Parathyroid adenoma (tissue), 2 donors: ENCODE data around the gene BRD4.
"Not testable (repeated sequence)": the region's sequence is repeated elsewhere in the genome, so short reads cannot be mapped to it uniquely, and the experiment has no call there.

ENCODE experiments used
- H2AFZ ChIP-seq: fragments of 300-600 bp; sonication (generic); one replicate; pipeline ENCODE4 v1.7.0; 2017; ENCODE audit warnings: antibody characterized with exemption, mild to moderate bottlenecking
- H3K27ac ChIP-seq: fragments of 300-600 bp; sonication (generic); one replicate; pipeline ENCODE4 v1.7.0; 2017
- H3K27me3 ChIP-seq: fragments of 300-600 bp; sonication (generic); one replicate; pipeline ENCODE4 v1.7.0; 2017; ENCODE audit warnings: low read length; ENCODE audit not compliant: control insufficient read depth, insufficient read depth
- H3K36me3 ChIP-seq: fragments of 300-600 bp; sonication (generic); one replicate; pipeline ENCODE4 v1.7.0; 2017; ENCODE audit warnings: low read length; ENCODE audit not compliant: control insufficient read depth, insufficient read depth
- H3K4me1 ChIP-seq: fragments of 300-600 bp; sonication (generic); one replicate; pipeline ENCODE4 v1.7.0; 2017; ENCODE audit warnings: control low read depth
- H3K4me2 ChIP-seq: fragments of 300-600 bp; sonication (generic); one replicate; pipeline ENCODE4 v1.7.0; 2017; ENCODE audit warnings: low read length
- H3K4me3 ChIP-seq: fragments of 300-600 bp; sonication (generic); one replicate; pipeline ENCODE4 v1.7.0; 2017; ENCODE audit warnings: low read depth, low read length
- H3K79me2 ChIP-seq: fragments of 300-600 bp; sonication (generic); one replicate; pipeline ENCODE4 v1.7.0; 2017; ENCODE audit warnings: control low read depth
- H3K9ac ChIP-seq: fragments of 300-600 bp; sonication (generic); one replicate; pipeline ENCODE4 v1.7.0; 2017; ENCODE audit warnings: mild to moderate bottlenecking
- H3K9me3 ChIP-seq: fragments of 300-600 bp; sonication (generic); one replicate; pipeline ENCODE4 v1.7.0; 2017; ENCODE audit warnings: low read length; ENCODE audit not compliant: control insufficient read depth
- TF ChIP-seq, protein P1 (sequence below): fragments of 300-600 bp; sonication (generic); IDR thresholded peaks from one replicate; pipeline ENCODE4 v1.7.0; 2017; ENCODE audit warnings: antibody characterized with exemption, mild to moderate bottlenecking
- donor health status: primary hyperparathyroidism.

The BRD4 gene

DNA sequence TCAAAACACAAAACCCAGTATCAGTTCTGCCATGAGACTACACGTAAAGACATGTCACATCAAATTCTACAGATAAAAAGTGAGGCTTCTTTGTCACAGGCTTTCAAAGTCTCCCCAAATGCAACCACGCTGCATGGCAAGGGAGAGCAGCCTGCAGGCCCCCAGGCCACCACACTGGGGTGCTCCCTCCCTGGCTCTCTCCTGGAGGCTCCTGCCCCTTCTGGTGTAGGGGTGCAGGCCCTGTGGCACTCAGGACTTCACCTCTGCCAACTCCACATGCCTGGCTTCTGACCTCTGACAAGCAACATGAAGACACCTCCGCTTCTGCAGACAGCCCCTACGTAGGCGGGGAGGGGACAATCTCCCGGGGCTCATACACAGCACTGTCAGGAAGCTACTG, 32.9 kb upstream of the BRD4 start:
- Histone ChIP-seq H3K9ac (no peak overlapping the region), H3K79me2 (peaks cover 14% of the 10 kb centered on the region), H3K27ac (no peak overlapping the region), H3K27me3 (no peaks in the 10 kb centered on the region), H3K4me2 (no peak overlapping the region), H3K4me1 (no peaks in the 10 kb centered on the region), H3K36me3 (no peaks in the 10 kb centered on the region), H3K9me3 (no peaks in the 10 kb centered on the region), H3K4me3 (no peak overlapping the region), H2AFZ (no peak overlapping the region)
- TF ChIP-seq, protein P1, sequence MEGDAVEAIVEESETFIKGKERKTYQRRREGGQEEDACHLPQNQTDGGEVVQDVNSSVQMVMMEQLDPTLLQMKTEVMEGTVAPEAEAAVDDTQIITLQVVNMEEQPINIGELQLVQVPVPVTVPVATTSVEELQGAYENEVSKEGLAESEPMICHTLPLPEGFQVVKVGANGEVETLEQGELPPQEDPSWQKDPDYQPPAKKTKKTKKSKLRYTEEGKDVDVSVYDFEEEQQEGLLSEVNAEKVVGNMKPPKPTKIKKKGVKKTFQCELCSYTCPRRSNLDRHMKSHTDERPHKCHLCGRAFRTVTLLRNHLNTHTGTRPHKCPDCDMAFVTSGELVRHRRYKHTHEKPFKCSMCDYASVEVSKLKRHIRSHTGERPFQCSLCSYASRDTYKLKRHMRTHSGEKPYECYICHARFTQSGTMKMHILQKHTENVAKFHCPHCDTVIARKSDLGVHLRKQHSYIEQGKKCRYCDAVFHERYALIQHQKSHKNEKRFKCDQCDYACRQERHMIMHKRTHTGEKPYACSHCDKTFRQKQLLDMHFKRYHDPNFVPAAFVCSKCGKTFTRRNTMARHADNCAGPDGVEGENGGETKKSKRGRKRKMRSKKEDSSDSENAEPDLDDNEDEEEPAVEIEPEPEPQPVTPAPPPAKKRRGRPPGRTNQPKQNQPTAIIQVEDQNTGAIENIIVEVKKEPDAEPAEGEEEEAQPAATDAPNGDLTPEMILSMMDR: no peak

DNA sequence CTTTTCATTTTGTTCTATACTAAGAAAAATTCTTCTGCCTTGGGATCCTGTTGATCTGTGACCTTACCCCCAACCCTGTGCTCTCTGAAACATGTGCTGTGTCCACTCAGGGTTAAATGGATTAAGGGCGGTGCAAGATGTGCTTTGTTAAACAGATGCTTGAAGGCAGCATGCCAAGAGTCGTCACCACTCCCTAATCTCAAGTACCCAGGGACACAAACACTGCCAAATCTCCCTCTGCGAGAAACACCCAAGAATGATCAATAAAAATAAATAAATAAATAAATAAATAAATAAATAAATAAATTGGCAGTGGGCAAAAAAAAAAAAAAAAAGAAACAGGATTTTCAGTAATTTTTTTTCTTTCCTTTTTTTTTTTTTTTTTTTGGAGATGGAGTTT, 31.5 kb upstream of the BRD4 start:
- not testable (repeated sequence) for H2AFZ ChIP-seq, H3K4me1 ChIP-seq, H3K36me3 ChIP-seq, H3K27me3 ChIP-seq, H3K27ac ChIP-seq, H3K9ac ChIP-seq, H3K9me3 ChIP-seq, H3K4me2 ChIP-seq, H3K4me3 ChIP-seq
- H3K79me2 ChIP-seq: peaks cover 11% of the 10 kb centered on the region

DNA sequence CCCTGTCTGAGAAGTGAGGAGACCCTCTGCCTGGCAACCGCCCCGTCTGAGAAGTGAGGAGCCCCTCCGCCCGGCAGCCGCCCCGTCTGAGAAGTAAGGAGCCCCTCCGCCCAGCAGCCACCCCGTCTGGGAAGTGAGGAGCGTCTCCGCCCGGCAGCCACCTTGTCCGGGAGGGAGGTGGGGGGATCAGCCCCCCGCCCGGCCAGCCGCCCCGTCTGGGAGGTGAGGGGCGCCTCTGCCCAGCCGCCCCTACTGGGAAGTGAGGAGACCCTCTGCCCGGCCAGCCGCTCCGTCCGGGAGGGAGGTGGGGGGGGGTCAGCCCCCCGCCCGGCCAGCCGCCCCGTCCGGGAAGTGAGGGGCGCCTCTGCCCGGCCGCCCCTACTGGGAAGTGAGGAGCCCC, 30.7 kb upstream of the BRD4 start:
- H3K27ac ChIP-seq, H3K4me2 ChIP-seq, H3K4me1 ChIP-seq, H2AFZ ChIP-seq, H3K27me3 ChIP-seq, H3K9me3 ChIP-seq, H3K36me3 ChIP-seq, H3K4me3 ChIP-seq, H3K9ac ChIP-seq: not testable (repeated sequence)
- peaks cover 11% of the 10 kb centered on the region for H3K79me2 ChIP-seq

DNA sequence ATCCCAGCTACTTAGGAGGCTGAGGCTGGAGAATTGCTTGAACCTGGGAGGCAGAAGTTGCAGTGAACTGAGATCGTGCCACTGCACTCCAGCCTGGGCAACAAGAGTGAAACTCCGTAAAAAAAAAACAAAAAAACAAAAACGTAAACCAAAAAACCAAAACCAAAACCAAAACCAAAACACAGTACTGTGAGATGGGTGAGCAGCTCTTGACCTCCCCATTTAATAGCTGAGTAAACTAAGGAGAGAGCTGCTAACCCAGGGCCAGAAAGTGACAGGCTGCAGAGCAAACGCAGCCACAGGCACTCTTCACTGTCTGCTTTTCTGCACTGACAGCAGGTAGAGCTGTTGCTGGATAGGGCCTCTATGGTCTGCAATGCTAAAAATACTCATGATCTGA, 27.7 kb upstream of the BRD4 start:
- not testable (repeated sequence) for H3K9ac ChIP-seq, H3K9me3 ChIP-seq, H3K4me2 ChIP-seq, H3K4me1 ChIP-seq, H3K79me2 ChIP-seq, H3K4me3 ChIP-seq, H2AFZ ChIP-seq, H3K36me3 ChIP-seq, H3K27me3 ChIP-seq, H3K27ac ChIP-seq

DNA sequence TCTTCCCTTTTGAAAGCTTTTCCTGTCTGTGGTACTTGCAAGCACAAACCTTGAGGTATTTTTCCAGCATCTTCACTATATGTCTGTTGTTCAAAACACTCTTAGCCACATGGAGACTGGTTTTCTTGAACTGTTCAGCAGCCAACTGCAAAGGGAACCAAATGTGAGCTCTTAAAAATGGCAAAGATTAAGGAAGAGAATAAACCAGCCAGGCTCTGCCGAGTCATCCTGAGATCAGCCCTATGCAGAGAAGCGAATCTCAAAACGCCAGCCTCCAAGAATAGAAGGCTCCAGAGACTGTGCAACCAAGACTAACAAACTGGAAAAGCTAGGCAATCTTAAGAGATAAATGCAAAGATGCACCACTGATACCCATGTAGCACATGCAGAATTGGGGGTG, 26.6 kb upstream of the BRD4 start:
- no peak overlapping the region for H3K4me2 ChIP-seq
- no peak overlapping the region for H3K9ac ChIP-seq
- H3K27me3 ChIP-seq: no peaks in the 10 kb centered on the region
- TF ChIP-seq, protein P1: no peak
- H3K79me2 ChIP-seq: no peaks in the 10 kb centered on the region
- H3K4me1 ChIP-seq: no peaks in the 10 kb centered on the region
- H3K4me3 ChIP-seq: no peak overlapping the region
- no peaks in the 10 kb centered on the region for H3K9me3 ChIP-seq
- H2AFZ ChIP-seq: no peak overlapping the region
- H3K36me3 ChIP-seq: no peaks in the 10 kb centered on the region
- H3K27ac ChIP-seq: no peak overlapping the region

DNA sequence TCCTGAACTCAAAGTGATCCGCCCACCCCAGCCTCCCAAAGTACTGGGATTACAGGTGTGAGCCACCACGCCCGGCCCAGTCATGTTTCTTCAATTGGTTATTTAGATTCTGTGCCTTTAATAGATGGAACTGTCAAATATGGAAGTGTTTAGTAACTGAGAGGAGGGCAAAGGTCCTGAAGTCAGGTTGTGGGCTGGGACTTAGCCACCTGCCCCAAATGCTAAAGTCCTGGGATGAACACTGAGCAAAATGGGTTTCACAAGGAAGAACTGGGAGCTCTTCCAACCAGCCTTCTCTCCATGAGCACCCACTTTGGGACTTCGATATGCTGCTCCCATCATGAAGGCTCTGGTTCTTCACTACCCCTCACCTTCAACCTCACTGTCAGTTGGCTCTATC, 25.6 kb upstream of the BRD4 start:
- Histone ChIP-seq H2AFZ (no peak overlapping the region), H3K79me2 (no peaks in the 10 kb centered on the region), H3K4me1 (no peaks in the 10 kb centered on the region), H3K9me3 (no peaks in the 10 kb centered on the region), H3K4me2 (no peak overlapping the region), H3K27ac (no peak overlapping the region), H3K27me3 (no peaks in the 10 kb centered on the region), H3K4me3 (no peak overlapping the region), H3K9ac (no peak overlapping the region), H3K36me3 (no peaks in the 10 kb centered on the region)
- TF ChIP-seq, protein P1: no peak
